Mesothelial cell of epicardium (in vitro differentiated cells): ENCODE results near the gene IGFL1. TPM values are rescaled to one million over a fixed set of nuclear protein-coding genes. Genes with fewer than 3 reads are reported as not detected.
"Not testable (repeated sequence)": the region's sequence is repeated elsewhere in the genome, so short reads cannot be mapped to it uniquely, and the experiment has no call there.

Experiments used
- DNase-seq, 2 experiments: peaks; one replicate each; pipeline ENCODE4 v3.0.0; 2021; ENCODE audit warnings: low spot score in 2 of 2; ENCODE audit not compliant: unreplicated experiment in 2 of 2
- H3K27ac Mint-ChIP-seq: 2 replicates; pipeline ENCODE4 v1.8.0; 2021; ENCODE audit warnings: mixed read lengths
- H3K27me3 Mint-ChIP-seq: 2 replicates; pipeline ENCODE4 v1.8.0; 2021; ENCODE audit warnings: low read depth, mixed read lengths
- H3K36me3 Mint-ChIP-seq: 2 replicates; pipeline ENCODE4 v1.8.0; 2021; ENCODE audit warnings: mixed read lengths
- H3K4me1 Mint-ChIP-seq: 2 replicates; pipeline ENCODE4 v1.8.0; 2021; ENCODE audit warnings: mixed read lengths
- H3K4me3 Mint-ChIP-seq: 2 replicates; pipeline ENCODE4 v1.8.0; 2021; ENCODE audit warnings: mild to moderate bottlenecking, moderate library complexity, mixed read lengths
- H3K9me3 Mint-ChIP-seq: 2 replicates; pipeline ENCODE4 v1.8.0; 2021; ENCODE audit warnings: mixed read lengths
- total RNA-seq: library from RNA; stranded (reverse); gene quantifications from 3 replicates; pipeline ENCODE4 v1.2.1, GENCODE V29; 2021
- TF ChIP-seq, protein P1 (sequence below): fragments of 200-600 bp; sonication (generic); IDR thresholded peaks from one replicate; pipeline ENCODE4 v1.5.0; 2021; ENCODE audit warnings: antibody characterized with exemption; ENCODE audit not compliant: unreplicated experiment

IGFL1 gene
- total RNA-seq, 1 donor from 2014 or later = 0.29 TPM

DNA sequence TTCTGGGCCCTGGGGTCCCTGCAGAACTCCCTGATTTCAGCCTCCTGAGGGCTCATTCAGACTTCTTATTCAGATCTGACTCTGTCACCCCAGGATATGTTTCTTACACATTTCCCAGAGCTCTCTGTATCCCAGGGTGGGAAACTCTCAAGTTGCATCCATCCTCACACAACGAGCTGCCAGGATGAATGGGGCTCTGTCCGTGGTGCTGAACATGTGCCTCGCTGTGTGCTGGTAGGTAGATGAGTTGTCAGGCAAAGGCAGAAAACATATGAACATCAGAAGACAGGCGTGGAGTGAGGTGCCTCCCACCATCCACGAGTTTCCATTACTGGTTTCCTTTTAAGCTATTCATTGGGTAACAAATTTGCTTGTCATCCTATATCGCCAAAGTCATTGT is 11.4 kb upstream of the IGFL1 start:
- H3K27me3 Mint-ChIP-seq = peaks cover 28% of the 10 kb centered on the region

DNA sequence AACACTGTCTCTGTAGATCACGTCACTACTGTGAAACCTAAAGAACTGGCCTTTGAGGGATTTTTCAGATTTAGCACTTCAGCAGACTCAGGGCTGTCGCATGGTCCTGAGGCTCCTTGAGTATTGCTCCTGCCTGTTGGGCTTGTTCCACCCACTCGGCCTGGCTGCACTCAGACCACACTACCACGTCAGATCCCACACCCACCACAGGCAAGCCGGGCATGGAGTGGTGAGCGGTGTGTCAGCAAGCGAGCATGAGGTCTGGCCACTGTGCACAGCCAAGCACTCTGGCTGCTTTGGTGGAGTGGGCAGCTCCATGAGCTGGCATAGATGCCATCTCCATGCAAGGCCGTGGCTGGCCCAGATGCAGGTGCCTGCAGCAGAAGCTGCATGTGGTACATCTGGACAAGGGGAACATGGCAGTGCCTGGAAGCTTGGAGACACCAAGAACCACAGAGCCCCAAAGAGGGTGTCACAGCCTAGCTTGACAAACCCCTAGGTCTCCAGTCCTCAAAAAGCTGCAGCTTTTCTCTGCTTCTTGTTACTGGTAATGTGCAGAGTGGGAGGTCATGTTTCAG is 9.4 kb upstream of the IGFL1 start:
- Mint-ChIP-seq H3K4me3 (no peak overlapping the region), H3K27me3 (peaks cover 37% of the 10 kb centered on the region), H3K36me3 (no peaks in the 10 kb centered on the region), H3K27ac (no peak overlapping the region), H3K9me3 (no peaks in the 10 kb centered on the region), H3K4me1 (no peaks in the 10 kb centered on the region)
- no peak for DNase-seq
- TF ChIP-seq, protein P1, sequence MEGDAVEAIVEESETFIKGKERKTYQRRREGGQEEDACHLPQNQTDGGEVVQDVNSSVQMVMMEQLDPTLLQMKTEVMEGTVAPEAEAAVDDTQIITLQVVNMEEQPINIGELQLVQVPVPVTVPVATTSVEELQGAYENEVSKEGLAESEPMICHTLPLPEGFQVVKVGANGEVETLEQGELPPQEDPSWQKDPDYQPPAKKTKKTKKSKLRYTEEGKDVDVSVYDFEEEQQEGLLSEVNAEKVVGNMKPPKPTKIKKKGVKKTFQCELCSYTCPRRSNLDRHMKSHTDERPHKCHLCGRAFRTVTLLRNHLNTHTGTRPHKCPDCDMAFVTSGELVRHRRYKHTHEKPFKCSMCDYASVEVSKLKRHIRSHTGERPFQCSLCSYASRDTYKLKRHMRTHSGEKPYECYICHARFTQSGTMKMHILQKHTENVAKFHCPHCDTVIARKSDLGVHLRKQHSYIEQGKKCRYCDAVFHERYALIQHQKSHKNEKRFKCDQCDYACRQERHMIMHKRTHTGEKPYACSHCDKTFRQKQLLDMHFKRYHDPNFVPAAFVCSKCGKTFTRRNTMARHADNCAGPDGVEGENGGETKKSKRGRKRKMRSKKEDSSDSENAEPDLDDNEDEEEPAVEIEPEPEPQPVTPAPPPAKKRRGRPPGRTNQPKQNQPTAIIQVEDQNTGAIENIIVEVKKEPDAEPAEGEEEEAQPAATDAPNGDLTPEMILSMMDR = no peak

More for the DNA sequence above, 11.4 kb upstream of the IGFL1 start:
- Mint-ChIP-seq H3K9me3 (no peaks in the 10 kb centered on the region), H3K27ac (no peak overlapping the region), H3K36me3 (no peaks in the 10 kb centered on the region), H3K4me3 (no peak overlapping the region), H3K4me1 (no peaks in the 10 kb centered on the region)
- TF ChIP-seq, protein P1 = no peak
- DNase-seq = peak in 1 of 2 experiments; percentile 63

DNA sequence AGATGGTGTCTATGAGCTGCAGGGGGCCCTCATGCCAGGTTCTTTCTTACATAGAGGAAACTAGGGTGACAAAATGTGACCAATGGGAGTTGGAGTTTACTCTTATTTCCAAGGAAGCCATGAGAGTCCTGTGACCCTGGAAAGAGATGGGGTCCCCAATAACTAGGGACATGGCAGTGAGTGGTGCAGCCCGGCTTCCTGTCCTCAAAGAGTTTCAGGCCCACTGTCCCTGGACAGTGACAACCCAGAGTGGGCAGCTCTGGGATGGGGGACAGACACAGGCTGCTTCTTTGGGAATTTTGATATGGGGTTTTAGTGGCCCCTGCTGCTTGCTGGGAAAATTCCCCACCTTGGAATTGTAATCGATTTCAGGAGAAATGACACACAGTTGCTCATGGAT is 8.4 kb upstream of the IGFL1 start:
- TF ChIP-seq, protein P1 = no peak
- no peaks in the 10 kb centered on the region for H3K4me1 Mint-ChIP-seq
- DNase-seq = no peak
- H3K27ac Mint-ChIP-seq = no peak overlapping the region
- H3K9me3 Mint-ChIP-seq = no peaks in the 10 kb centered on the region
- H3K36me3 Mint-ChIP-seq = no peaks in the 10 kb centered on the region
- peaks cover 45% of the 10 kb centered on the region for H3K27me3 Mint-ChIP-seq
- no peak overlapping the region for H3K4me3 Mint-ChIP-seq

- Mint-ChIP-seq H3K27ac (no peak overlapping the region), H3K9me3 (no peaks in the 10 kb centered on the region), H3K4me3 (no peak overlapping the region), H3K36me3 (no peaks in the 10 kb centered on the region), H3K4me1 (no peaks in the 10 kb centered on the region), H3K27me3 (peaks cover 47% of the 10 kb centered on the region)
- TF ChIP-seq, protein P1 = no peak
- no peak for DNase-seq
Observed at GRCh38 chr19:46221981-46222610, 7.4 kb upstream of the IGFL1 start.

DNA sequence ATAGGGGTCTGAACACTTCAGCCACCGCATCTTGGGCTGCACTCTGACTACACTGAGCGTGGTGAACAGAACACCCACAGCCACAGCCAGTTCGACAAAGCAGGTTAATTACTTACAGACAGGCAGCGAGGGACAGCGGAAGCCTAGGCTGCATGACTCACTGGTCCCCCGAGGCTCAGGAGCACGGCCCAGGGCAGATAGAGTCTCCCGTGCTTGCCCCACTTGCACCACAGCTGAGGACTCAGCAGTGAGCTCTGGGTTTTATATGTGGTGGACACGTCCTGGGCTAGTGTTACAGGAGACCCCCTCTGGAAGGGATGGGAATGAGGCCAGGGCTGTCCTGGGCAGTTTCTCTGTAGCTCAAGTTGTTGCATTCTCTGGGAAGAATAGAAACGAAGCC is 5.8 kb upstream of the IGFL1 start:
- H3K27ac Mint-ChIP-seq, DNase-seq, H3K4me3 Mint-ChIP-seq, H3K36me3 Mint-ChIP-seq, H3K4me1 Mint-ChIP-seq, H3K9me3 Mint-ChIP-seq: not testable (repeated sequence)
- peaks cover 57% of the 10 kb centered on the region for H3K27me3 Mint-ChIP-seq

DNA sequence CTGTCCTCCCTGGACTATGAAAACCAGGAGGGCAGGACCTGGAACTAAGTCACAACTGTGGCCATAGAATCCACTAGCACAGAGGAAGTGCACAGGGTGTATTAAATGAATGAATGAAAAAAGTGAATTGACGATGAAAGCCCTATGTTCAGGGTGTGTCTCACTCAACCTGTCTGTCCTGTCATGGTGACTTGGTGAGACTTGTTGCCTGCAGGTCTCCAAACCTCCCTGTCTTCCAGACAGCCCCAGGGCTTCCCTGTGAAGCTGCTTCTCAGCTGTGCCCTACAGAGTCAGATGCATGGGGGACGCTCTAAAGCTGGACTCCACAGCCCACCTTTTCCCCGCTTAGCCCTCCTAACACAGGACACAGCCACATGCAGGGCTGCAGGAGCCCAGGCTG is 4.8 kb upstream of the IGFL1 start:
- Mint-ChIP-seq H3K4me1 (no peaks in the 10 kb centered on the region), H3K9me3 (no peaks in the 10 kb centered on the region), H3K36me3 (no peaks in the 10 kb centered on the region), H3K27ac (no peak overlapping the region), H3K4me3 (no peak overlapping the region), H3K27me3 (peaks cover 63% of the 10 kb centered on the region)
- no peak for DNase-seq
- TF ChIP-seq, protein P1 = no peak
